CD4-positive, alpha-beta T cell treated with Interferon gamma for 1 hour (primary cell): ENCODE data around the gene BARX2.

Experiments
- DNase-seq: peaks from one replicate; pipeline ENCODE4 v3.0.0-alpha.2; 2020

Gene BARX2

GRCh38 chr11:129443276-129443675, 67.6 kb downstream of the BARX2 start:
- no peak for DNase-seq

DNA sequence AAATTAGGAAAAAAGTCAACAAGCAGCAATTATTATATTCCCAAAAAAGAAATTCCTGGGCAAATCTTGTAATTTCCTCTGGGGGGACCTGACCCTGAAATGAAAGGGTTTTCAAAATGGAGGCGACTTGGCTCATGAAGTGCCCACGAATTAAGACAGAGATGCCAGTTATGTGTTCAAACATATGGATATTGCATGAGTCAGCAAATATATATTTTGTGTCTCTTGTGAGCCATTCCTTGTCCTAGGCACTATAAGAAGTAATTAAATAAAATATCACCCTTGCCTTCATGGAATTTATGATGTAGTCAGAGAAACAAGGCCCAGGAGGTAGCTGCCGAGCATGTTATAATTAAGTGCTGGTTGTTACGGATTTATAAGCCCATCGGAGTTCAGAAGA, 68.6 kb downstream of the BARX2 start:
- DNase-seq: no peak

GRCh38 chr11:129445226-129445625, 69.6 kb downstream of the BARX2 start:
- no peak for DNase-seq

DNA sequence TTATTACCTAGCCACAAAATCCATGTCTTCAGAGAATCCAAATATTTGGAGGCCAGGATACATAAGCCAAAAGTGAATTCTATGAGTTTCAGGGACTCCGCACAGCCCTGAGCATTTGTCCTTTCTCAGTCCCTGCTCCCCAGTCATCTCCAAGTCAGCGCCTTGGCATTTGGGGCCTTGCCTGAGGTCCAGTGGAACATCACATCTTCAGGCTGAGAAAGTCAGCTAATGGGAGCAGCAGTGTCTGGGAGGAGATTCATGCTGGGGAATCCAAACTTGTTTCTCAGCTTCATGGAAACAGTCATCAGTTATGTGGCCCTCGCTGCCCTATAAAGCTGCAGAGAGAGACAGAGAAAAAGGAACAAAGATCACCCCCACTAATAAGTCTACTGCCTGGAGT, 70.9 kb downstream of the BARX2 start:
- no peak for DNase-seq

DNA sequence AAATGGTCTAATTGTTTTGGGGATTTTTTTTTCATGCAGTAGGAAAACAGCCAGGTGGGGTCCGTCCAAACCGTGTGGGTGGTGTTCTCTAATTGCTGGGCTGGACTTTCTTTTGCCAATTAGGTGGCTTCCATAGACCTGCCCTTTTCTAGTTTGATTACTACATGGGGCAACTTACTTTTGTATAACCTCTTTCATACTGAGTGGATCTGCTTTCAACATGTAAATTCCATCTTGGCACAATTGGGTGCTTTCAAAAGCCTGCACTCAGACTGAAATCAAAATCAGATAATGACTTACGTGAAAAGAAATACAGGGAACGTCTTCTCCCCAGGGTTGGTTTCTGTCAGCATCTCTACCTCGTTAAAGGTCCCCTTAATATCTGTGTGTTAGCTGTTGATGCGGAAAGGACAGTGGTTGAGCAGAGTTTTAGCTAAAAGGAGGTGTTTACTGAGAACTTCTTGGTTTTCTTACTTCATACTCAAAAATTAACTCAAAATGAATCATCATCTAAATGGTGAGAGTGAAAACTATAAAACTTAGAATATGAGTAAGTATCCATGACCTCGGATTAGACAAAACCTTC, 72.1 kb downstream of the BARX2 start:
- DNase-seq: no peak

- no peak for DNase-seq
Measured at GRCh38 chr11:129451524-129451923, 75.9 kb downstream of the BARX2 start.

DNA sequence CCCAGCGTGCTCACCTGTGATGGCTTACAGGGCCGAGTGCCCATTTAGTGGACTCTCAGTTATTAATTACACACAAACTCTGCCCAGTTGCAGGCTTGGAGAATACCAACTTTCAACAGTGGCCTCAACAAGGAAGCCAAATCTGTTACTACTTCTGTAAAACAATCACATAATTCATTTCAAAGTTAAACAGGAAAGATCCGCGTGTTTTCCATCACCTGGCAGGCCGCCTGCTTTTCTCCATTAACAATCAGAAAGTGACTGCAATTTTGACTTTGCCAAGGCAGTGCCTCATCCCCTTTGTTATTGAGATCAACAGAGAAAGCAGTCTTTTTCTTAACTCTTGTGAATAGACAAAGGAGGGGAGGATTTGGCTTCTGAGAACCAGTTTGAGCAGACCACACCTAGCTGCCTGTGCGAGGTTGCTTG, 77.7 kb downstream of the BARX2 start:
- DNase-seq: no peak

- DNase-seq: no peak
Measured at GRCh38 chr11:129455101-129455500, 79.5 kb downstream of the BARX2 start.

GRCh38 chr11:129455756-129456655, 80.4 kb downstream of the BARX2 start:
- DNase-seq: no peak

DNA sequence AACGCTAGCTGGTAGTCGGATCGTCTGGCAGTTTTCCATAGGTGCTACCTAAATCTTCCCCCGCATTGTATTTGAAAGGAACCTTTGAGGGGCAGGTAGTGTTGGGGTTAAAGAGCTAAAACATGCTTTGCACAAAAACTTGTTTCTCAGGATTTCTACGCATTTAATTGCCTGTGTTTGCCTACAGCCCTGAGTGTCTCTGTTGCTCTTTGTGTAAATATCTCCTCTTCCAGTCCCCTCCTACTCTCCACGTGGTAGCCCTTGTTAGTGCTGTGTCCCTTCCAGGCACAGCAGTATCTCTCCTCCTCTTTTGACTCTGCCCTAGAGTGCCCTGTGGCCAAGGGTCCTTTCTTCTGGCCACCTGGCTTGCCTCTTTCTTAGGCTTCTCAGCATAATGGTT, 81.7 kb downstream of the BARX2 start:
- DNase-seq: no peak

GRCh38 chr11:129458278-129458677, 82.6 kb downstream of the BARX2 start:
- DNase-seq: no peak

- DNase-seq: no peak
Measured at GRCh38 chr11:129458756-129459535, 83.3 kb downstream of the BARX2 start.

DNA sequence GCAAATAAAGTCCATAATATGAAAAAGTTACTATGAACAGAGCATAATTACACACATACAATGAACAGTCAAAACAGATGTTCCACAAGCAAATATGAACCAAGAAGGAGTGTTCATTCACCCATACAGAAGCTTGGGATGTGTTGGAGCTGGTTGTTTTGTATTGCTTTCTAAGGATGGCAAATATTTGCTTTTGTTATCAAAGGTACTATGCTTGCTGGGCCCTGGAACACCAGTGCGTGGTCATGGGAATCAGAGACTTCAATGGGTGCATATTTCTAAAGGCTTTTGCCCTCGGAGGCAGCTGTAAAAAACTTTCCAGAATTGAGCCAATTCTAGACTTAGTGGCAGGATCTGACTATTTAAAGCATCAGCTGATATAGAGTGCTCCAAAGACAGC, 85.1 kb downstream of the BARX2 start:
- no peak for DNase-seq

DNA sequence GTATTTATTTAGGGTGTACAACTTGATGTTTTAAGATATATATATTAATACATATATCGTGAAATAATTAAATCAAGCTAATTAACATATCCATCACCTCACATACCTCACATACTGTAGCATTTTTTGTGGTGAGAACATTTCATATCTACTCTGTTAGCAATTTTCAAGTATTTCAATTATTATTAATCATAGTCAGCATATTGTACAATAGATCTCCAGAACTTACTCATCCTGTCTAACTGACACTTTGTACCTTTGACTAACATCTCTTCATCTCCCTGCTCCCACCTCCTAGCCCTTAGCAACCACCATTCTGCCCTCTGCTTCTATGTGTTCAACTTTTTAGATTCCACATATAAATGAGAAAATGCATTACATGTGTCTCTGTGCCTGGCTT, 108.4 kb downstream of the BARX2 start:
- no peak for DNase-seq

DNA sequence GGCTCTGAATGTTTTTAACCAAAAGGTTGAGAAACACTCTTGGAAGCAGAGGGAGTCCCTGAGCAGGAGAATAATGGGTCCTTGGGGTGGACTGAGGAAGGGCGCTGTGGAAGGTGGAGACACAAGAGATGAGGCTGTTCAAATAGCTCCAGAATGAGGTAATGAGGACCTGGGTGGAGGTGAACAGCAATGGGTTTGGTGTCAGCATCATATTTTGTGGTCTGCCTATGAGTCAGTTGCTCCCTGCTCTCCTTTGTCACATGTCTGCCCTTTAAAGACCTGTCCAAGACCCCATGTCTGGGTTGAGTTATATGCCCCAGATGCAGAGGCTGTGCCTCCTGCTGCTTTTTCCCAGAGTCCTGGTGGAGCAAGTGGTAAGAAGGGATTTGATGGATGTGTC, 113.6 kb downstream of the BARX2 start:
- no peak for DNase-seq

GRCh38 chr11:129490004-129490403, 114.4 kb downstream of the BARX2 start:
- DNase-seq: no peak

GRCh38 chr11:129493746-129494145, 118.1 kb downstream of the BARX2 start:
- no peak for DNase-seq
